ENCODE measurements around the gene CAMTA1.

DNA sequence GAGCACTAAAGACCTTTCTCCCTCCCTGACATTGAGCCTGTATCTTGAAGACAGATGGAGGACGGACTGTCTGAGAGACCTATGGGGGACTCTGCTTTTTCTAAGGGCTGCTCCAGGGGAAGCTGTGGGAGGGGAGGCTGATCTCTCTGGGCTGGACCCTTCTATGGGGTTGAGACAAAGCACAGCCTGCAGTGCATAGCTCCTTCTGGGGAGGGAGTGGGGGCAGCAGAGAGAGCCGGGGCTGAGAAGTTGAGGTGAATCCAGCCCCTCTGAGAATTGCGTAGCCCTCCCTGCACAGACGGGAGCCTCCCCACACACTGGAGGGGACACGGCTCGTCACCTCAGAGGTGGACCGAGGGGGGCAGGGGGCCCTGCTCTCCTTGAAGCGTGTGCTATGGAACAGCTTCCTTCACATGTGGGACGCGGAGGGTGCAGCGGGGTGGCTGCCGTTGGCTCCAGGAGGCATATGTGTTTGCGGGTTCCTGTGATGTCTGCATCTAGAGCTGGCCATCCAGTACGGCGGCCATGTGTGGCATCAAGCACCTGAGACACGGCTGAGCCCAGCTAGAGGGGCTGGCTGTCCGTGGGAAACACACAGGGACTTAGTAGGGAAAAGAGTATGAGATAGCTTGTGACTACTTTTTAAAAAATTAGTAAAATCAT lies 299.1 kb downstream of the CAMTA1 start:
- TF ChIP-seq CTCF (IDR thresholded peaks at IDR 0.05 in 2 of 3, conservative IDR thresholded peaks at IDR 0.05 in 1 of 3; ENCODE audit: borderline replicate concordance in 1 of 3, insufficient read depth in 1 of 3, low read depth in 2 of 3, low read length in 2 of 3): no peak
- no peak for TF ChIP-seq SRF (IDR thresholded peaks at IDR 0.05; ENCODE audit: low read depth)
- TF ChIP-seq RAD21 (IDR thresholded peaks at IDR 0.05; ENCODE audit: low read depth): no peak
- no peak for TF ChIP-seq EZH2phosphoT487 (IDR thresholded peaks at IDR 0.05; ENCODE audit: borderline replicate concordance)
- no peak for TF ChIP-seq POLR2AphosphoS5 (IDR thresholded peaks at IDR 0.05; ENCODE audit: low read depth, low read length)
- TF ChIP-seq REST (IDR thresholded peaks at IDR 0.05; ENCODE audit: low read depth): no peak
- no peak for TF ChIP-seq CEBPB (IDR thresholded peaks at IDR 0.05; ENCODE audit: low read depth)
- TF ChIP-seq ZFX (IDR thresholded peaks at IDR 0.05): no peak
- TF ChIP-seq POLR2A (IDR thresholded peaks at IDR 0.05; ENCODE audit: borderline replicate concordance, extremely low read depth, insufficient read depth, insufficient read length): no peak
- no peak for TF ChIP-seq SP1 (IDR thresholded peaks at IDR 0.05; ENCODE audit: low read depth)
- no peak for TF ChIP-seq JUND (IDR thresholded peaks at IDR 0.05)
- TF ChIP-seq, protein P1, sequence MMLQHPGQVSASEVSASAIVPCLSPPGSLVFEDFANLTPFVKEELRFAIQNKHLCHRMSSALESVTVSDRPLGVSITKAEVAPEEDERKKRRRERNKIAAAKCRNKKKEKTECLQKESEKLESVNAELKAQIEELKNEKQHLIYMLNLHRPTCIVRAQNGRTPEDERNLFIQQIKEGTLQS (IDR thresholded peaks at IDR 0.05): no peak
- TF ChIP-seq TCF7L2 (IDR thresholded peaks at IDR 0.05; ENCODE audit: borderline replicate concordance, extremely low read depth, insufficient read depth, insufficient read length): no peak

Data from HCT116 (cell line).